Esophagus muscularis mucosa (tissue), 4 donors: ENCODE results near the gene ARHGAP32. TPM values are rescaled to one million over a fixed set of nuclear protein-coding genes. Genes with fewer than 3 reads are reported as not detected.
A peak's percentile ranks its signal among the peaks of the same experiment; 100 is the strongest.

ENCODE experiments used
- DNase-seq: peaks from one replicate; pipeline ENCODE4 v3.0.0-alpha.2; 2017; ENCODE audit errors: extremely low spot score
- H3K27ac ChIP-seq, 4 donors: fragments of 200-600 bp; sonication (generic); replicated peaks in 1 of 4; 1 replicate in 3 of 4; 2 replicates in 1 of 4; pipeline ENCODE4 v1.5.1; 2016 to 2019; ENCODE audit warnings: mild to moderate bottlenecking in 1 of 4
- H3K27me3 ChIP-seq, 4 donors: fragments of 200-600 bp; sonication (generic); one replicate each; pipeline versions ENCODE4 v1.5.1 to v1.6.0; 2016 to 2019
- H3K36me3 ChIP-seq, 4 donors: fragments of 200-600 bp; sonication (generic); one replicate each; pipeline ENCODE4 v1.5.1; 2016 to 2019
- H3K4me1 ChIP-seq, 4 donors: fragments of 200-600 bp; sonication (generic); one replicate each; pipeline ENCODE4 v1.5.1; 2016 to 2019
- H3K4me3 ChIP-seq, 4 donors: fragments of 200-600 bp; sonication (generic); 1 replicate in 2 of 4; 2 replicates in 2 of 4; pipeline ENCODE4 v1.5.1; 2016 to 2019; ENCODE audit warnings: mild to moderate bottlenecking in 4 of 4, moderate library complexity in 1 of 4
- H3K9me3 ChIP-seq, 4 donors: fragments of 200-600 bp; sonication (generic); 1 replicate in 3 of 4; 2 replicates in 1 of 4; pipeline ENCODE4 v1.5.1; 2016 to 2019
- EP300 ChIP-seq: sonication (generic); formaldehyde crosslinking; IDR thresholded peaks from one replicate; pipeline ENCODE4 v1.6.1; 2017; ENCODE audit warnings: antibody characterized with exemption
- POLR2A ChIP-seq: fragments of 450-650 bp; IDR thresholded peaks from one replicate; pipeline ENCODE4 v1.6.1; 2017; ENCODE audit warnings: antibody characterized with exemption, moderate library complexity, mild to moderate bottlenecking, low read depth
- POLR2AphosphoS5 ChIP-seq, 2 donors: sonication (generic); formaldehyde crosslinking; IDR thresholded peaks; one replicate each; pipeline ENCODE4 v1.6.1; 2017; ENCODE audit warnings: antibody characterized with exemption in 2 of 2
- WGBS: methylation state at CpG from one replicate; pipeline ENCODE4 v1.1.5; 2018; 5-methylcytosine and 5-hydroxymethylcytosine counted together
- intact Hi-C: fragments of 100-400 bp; cut with DNase I; formaldehyde crosslinking; loops from one replicate; pipeline ENCODE4 v1.15.1; 2023
- total RNA-seq, 4 donors: library from RNA; depleted of rRNA; stranded (reverse); fragments of >200 nt; gene quantifications; one replicate each; pipeline versions ENCODE4 v1.1.0 to v1.2.1, GENCODE V29; 2016
- TF ChIP-seq, protein P1 (sequence below), 3 experiments: fragments of 200-600 bp in 2 of 3; fragments of 450-650 bp in 1 of 3; sonication (generic) in 2 of 3; IDR thresholded peaks; one replicate each; pipeline ENCODE4 v1.5.1; 2017 to 2019; ENCODE audit warnings: antibody characterized with exemption in 3 of 3, mild to moderate bottlenecking in 2 of 3, moderate library complexity in 1 of 3

The ARHGAP32 gene
- total RNA-seq, 4 donors from 2014 or later: 11.9 to 17.0 (median 15.8) TPM

DNA sequence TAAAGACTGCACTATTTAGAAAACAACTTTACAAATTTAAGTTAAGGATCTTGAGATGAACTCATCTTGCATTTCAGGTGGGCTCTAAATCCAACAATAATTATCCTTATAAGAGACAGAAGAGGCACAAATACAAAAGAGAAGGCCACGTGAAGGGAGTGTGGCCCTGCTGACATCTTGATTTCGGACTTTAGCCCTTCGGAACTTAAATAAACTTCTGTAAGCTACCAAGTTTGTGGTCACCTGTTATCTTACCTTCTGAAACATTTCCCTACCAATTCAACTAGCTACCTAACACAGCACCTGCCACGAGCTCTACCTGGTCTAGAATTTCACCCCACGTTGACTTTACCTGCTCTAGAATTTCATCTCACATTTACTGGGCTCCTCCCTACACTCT is 42.9 kb upstream of the ARHGAP32 start:
- 98% methylated on average over 5 of the region's 5 CpGs for WGBS
- Histone ChIP-seq H3K9me3 (no peaks in the 10 kb centered on the region), H3K4me1 (no peaks in the 10 kb centered on the region), H3K27ac (no peak overlapping the region), H3K4me3 (no peak overlapping the region), H3K36me3 (peaks cover 0 to 3% (median 0%) of the 10 kb centered on the region in 4 donors), H3K27me3 (no peaks in the 10 kb centered on the region)
- no peak for DNase-seq
- TF ChIP-seq, protein P1, sequence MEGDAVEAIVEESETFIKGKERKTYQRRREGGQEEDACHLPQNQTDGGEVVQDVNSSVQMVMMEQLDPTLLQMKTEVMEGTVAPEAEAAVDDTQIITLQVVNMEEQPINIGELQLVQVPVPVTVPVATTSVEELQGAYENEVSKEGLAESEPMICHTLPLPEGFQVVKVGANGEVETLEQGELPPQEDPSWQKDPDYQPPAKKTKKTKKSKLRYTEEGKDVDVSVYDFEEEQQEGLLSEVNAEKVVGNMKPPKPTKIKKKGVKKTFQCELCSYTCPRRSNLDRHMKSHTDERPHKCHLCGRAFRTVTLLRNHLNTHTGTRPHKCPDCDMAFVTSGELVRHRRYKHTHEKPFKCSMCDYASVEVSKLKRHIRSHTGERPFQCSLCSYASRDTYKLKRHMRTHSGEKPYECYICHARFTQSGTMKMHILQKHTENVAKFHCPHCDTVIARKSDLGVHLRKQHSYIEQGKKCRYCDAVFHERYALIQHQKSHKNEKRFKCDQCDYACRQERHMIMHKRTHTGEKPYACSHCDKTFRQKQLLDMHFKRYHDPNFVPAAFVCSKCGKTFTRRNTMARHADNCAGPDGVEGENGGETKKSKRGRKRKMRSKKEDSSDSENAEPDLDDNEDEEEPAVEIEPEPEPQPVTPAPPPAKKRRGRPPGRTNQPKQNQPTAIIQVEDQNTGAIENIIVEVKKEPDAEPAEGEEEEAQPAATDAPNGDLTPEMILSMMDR (IDR thresholded peaks at IDR 0.05): no peak
- TF ChIP-seq POLR2A: no peak
- TF ChIP-seq POLR2AphosphoS5 (IDR thresholded peaks at IDR 0.05): no peak
- no peak for TF ChIP-seq EP300
- intact Hi-C loops: loop anchor here (5.0 kb wide), 1 partner anchor 97 kb away; no protein-coding TSS in a partner anchor

DNA sequence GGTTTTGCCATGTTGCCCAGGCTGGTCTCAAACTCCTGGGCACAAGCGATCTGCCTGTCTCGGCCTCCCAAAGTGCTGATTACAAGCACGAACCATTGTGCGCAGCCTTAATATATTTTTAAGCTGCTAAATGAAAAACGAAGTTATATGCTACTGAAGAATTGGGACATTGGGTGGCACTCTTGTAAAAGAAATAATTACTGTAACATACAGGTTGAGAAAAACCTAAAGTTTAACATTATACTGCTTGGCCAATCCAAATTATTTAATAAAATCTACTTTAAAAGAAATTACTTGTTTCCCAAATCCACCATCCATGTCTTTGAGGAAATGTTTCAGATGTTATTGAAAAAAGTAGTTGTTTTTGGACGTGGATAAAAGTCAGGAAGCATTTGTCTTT is 37.9 kb upstream of the ARHGAP32 start:
- TF ChIP-seq, protein P1 (IDR thresholded peaks at IDR 0.05): peak in 2 of 3 experiments; percentile 16 to 19
- TF ChIP-seq POLR2AphosphoS5 (IDR thresholded peaks at IDR 0.05): no peak
- Histone ChIP-seq H3K4me3 (no peak overlapping the region), H3K36me3 (no peaks in the 10 kb centered on the region), H3K27me3 (no peaks in the 10 kb centered on the region), H3K27ac (no peak overlapping the region), H3K4me1 (no peaks in the 10 kb centered on the region), H3K9me3 (peaks cover 0 to 24% (median 11%) of the 10 kb centered on the region in 4 donors)
- intact Hi-C loops: loop anchor here (5.0 kb wide), 1 partner anchor 102 kb away; no protein-coding TSS in a partner anchor
- no peak for DNase-seq
- WGBS: 75% methylated on average over 6 of the region's 6 CpGs

DNA sequence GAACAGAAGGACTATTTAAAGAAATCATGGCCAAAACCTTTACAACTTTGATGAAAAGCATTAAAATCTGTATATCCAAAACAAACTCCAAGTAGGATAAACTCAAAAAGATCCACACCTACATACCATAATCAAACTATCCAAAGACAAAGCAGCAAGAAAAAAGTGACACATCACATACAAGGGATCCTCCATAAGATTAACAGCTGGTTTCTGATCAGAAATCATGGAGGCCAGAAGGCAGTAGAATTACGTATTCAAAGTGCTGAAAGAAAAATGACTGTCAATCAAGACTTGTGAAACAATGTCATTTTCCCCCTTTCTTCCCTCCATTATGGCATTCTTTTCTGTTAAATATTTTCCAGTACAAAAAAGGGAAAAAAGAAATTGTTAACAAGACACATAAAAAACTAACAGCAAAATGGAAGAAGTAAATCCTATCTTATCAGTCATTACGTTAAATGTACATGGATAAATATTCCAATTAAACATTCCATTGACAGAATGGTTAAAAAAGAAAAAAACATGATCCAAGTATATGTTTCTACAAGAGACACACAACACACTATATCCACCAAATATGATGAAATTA is 34.2 kb upstream of the ARHGAP32 start:
- WGBS: 96% methylated on average over 2 of the region's 2 CpGs
- no peak overlapping the region for H3K4me3 ChIP-seq
- TF ChIP-seq POLR2AphosphoS5 (IDR thresholded peaks at IDR 0.05) (no peak), POLR2A (no peak), EP300 (no peak)
- TF ChIP-seq, protein P1 (IDR thresholded peaks at IDR 0.05): no peak
- intact Hi-C loops: loop anchor here (10.0 kb wide), 1 partner anchor 48 kb away; no protein-coding TSS in a partner anchor
- no peaks in the 10 kb centered on the region for H3K36me3 ChIP-seq
- no peaks in the 10 kb centered on the region for H3K27me3 ChIP-seq
- H3K9me3 ChIP-seq: peaks cover 0 to 24% (median 11%) of the 10 kb centered on the region in 4 donors
- H3K4me1 ChIP-seq: peaks cover 0 to 17% (median 8%) of the 10 kb centered on the region in 4 donors
- H3K27ac ChIP-seq: no peak overlapping the region
- DNase-seq: no peak

DNA sequence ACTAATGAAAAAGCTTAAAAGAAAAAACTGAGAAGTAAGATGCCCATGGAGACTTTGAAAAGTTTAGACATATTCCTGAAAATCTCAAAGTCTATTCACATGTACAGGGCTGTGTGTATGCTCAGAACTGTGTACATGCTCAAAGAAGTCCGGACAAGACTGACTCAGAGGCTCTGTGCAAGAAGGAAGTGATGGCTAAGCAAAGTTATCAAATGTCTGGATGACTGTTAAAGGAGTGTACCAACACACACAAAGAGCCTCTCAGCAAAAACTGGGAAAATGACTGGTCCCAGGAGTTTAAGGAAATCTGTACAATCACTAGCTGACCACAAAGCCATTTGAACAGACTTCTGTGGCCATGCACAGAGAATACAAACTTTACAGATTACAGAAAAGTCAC is 33.1 kb upstream of the ARHGAP32 start:
- TF ChIP-seq POLR2AphosphoS5 (IDR thresholded peaks at IDR 0.05): no peak
- TF ChIP-seq POLR2A: no peak
- TF ChIP-seq, protein P1 (IDR thresholded peaks at IDR 0.05): no peak
- TF ChIP-seq EP300: no peak
- Histone ChIP-seq H3K4me1 (peaks cover 0 to 17% (median 8%) of the 10 kb centered on the region in 4 donors), H3K27me3 (no peaks in the 10 kb centered on the region), H3K36me3 (no peaks in the 10 kb centered on the region), H3K9me3 (peaks cover 0 to 24% (median 11%) of the 10 kb centered on the region in 4 donors), H3K4me3 (no peak overlapping the region), H3K27ac (no peak overlapping the region)
- intact Hi-C loops: loop anchor here (10.0 kb wide), 1 partner anchor 50 kb away; no protein-coding TSS in a partner anchor
- DNase-seq: no peak
- WGBS: 100% methylated on average over 1 of the region's 1 CpG
